ENCODE results near the gene OR13J1.

Gene OR13J1

DNA sequence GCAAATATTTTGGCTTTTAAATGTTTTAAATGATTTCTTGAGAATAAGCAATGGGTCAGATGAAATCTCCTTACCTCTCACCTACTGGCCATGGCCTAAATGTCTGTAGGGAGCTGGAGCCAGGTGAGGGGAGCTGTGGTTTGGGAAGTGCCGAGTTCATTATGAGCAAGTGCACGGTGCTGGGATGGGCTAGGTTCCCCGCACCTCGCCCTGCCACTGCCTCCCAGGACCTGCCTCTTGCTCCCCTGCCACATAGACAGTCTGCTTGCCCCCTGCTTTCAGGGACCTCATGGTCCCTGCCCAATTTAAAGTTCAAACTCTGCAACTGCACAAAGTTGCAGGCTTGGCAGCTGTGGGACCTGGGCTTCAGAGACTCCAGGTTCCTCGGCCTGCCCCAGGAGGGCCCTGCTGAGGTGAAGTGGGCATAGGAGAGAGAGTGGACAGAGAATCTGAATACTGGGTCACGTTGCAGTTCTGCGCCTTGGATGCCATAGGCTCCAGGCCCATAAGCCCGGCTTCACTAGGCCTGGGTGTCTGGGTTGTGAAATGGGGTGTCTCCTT, 5.4 kb downstream of the OR13J1 start:
- intact Hi-C loops (cut with DNase I), result no loop called here
- peak in 2 of 42 donors; percentile 7 to 26 for DNase-seq

DNA sequence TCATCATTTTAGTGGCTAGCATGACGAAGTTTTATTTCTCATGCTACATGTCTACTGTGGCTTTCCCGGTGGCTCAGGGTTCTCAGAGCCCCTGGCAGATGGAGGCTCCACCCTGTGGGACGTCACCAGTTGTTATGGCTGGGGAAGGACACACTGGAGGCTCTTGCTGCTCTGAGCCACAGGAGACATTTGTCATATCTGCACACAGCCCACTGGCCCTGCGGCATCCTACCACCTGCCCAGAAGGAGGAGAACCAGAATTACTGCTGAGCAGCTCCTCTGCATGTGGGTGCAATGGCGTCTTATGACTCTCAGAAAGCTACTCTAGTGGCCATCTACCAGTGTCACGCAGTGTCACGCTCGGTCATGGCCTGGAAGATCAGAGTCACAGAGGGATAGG, 6.6 kb downstream of the OR13J1 start:
- intact Hi-C loops (cut with DNase I), result no loop called here
- peak in 6 of 42 donors; percentile 4 to 32 (median 19) for DNase-seq

DNA sequence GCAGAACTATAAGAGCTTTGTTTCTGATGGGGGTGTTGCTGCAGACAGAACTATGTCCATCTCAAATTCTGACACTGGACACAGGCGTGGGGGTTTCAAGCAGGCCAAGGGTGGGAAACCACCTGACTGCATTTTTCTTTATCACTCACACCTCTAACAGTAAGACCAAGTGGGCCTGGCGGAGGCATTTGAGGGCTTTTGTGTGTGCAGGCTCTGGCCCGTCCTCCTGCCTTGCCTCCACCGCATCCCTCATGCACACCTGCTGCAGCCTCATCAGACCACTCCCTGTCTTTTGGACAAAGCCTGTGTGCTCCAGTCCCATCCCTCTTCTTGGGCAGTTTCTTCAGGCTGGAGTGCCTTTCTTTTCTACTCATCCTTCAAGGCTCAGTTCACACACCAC, 7.9 kb downstream of the OR13J1 start:
- DNase-seq, result peak in 5 of 42 donors; percentile 3 to 31 (median 12)
- intact Hi-C loops (cut with DNase I), result no loop called here

DNA sequence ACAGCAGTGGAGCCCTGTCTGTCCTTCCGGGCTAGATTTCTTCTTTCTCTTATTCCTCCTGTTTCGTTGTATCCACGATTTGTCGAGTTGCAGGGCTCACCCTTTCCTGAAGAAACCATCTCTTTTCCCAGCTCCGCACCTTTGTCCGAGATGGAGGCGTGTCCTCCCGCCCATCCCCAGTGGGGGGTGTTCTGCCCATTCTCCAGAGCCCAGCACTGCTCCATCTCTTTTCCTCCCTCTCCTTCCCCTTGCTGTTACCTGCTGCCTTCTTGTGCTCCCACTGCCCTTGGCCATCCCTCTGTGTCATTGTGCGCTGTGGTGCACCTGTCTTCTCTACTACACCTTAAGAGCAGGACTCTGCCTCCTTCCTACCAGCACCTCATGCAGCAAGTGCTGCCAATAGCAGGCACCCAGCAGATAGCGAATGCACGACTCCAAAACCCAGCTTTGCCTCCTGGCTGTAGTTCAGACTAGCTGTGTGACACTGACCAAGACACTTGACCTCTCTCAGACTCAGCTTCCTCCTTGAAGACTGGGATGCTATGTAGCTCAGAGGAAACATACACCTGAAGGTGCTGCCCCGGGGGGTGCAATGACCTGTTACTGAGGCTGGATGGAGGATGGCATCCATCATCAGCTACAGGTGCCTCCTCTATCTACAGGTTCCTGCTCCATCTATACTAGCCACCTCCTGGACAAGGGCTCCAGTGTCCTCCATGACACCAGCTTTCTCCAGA, 8.9 kb downstream of the OR13J1 start:
- intact Hi-C loops (cut with DNase I), result no loop called here
- peak in 5 of 42 donors; percentile 4 to 33 (median 15) for DNase-seq

DNA sequence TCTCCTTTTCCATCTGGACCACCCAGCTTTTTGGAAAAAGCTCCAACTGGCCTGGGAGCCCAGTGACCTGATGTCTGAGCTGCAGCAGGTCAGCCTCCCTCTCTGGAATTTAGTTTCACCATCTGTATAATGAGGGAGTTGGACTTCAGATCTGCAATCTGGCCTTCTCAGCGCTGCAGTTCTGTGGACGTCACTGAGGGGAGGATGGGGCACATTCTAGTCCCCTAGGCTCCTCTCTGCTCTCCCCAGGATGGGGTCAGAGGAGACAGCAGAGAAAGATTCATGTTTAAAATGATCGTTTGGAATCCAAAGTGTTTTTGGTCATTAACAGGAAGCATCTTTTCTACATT, 10.2 kb downstream of the OR13J1 start:
- peak in 4 of 42 donors; percentile 3 to 16 (median 10) for DNase-seq
- intact Hi-C loops (cut with DNase I), result no loop called here

DNA sequence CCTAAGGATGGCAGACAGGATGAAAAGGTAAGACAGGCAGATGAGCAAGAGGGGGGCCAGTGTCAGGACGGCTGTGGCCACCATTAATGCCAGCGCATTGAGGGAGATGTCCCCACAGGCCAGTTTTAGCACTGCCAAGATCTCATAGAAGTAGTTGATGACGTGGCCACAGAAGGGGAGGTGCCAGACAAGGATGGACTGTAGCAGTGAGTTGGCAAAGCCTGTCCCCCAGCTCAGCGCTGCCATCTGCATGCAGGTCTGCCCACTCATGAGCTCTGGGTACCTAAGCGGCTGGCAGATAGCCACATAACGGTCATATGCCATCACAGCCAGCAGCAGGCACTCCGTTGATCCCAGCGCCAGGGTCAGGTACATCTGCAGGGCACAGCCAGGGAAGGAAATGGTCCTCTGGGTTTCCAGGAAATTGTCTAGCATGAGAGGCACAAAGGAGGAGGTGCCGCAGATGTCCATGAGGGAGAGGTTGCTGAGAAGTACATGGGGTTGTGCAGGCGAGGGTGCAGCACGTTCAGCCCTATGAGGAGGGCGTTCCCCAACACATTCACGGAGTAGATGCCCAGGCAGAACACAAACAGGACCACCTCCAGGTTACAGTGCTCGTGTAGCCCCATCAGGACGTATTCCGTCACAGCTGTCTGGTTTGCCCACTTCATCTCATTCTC, 10.8 kb downstream of the OR13J1 start:
- intact Hi-C loops (cut with DNase I), result no loop called here
- DNase-seq, result peak in 7 of 42 donors; percentile 8 to 41 (median 17)

DNA sequence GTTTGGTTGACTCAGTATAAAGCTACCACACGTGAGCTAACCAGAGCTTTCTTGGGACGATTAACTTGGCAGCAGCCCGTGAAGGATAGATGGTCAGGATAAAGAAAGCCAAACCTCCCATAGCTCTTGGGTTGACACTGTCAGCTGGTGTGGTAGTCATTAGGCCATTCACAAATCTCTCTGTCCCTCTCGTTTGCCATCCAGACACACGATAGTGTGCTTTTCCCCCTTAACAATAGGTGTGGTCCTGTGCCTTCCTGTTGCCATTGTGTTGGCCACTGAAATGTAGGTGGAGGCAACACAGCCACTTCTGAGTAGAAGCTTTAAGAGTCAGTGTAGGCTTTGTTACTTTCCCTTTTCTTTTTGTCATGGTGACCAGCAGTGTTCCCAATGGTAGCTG, 11.7 kb downstream of the OR13J1 start:
- intact Hi-C loops (cut with DNase I), result no loop called here
- peak in 1 of 42 donors; percentile 4 for DNase-seq

DNA sequence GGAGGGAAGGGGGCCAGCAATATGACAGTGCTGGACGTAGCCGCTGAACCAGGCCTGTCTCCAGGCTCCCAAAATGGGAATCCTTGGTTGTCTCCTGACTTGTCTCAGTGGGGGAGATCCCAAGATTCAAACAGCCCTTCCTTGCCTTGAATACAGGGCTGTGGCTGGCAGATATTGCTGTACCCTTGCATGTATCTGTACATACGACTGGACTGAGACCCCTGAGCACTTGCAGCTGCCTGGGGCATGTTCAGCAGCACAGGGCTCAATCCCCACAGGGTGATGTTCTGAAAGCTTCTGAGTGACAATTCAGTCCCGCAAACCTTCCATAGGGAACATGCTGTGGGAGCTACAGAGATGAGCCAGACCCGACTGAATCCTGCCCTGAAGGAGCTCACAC, 13.3 kb downstream of the OR13J1 start:
- intact Hi-C loops (cut with DNase I), result no loop called here
- peak in 6 of 42 donors; percentile 2 to 26 (median 12) for DNase-seq

DNA sequence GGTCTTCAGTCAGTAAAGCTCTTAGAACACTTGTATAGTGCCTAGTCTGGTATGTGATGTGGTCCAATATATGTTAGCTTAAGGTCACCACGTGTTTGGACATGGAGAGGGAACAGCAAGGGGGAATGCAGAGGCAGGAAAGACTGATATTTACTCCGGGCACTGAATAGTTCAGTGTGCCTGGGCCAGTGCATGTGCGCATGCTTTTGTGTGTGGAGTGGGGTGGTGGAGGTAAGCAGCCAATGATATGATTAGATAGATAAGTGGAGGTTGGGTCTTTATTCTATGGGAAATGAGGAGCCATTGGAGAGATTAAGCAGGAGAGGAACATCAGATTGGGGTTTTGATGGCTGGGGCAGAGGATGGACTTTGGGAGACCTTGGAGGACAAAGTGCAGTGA, 14.0 kb downstream of the OR13J1 start:
- peak in 4 of 42 donors; percentile 5 to 22 (median 10) for DNase-seq
- intact Hi-C loops (cut with DNase I), result no loop called here

DNA sequence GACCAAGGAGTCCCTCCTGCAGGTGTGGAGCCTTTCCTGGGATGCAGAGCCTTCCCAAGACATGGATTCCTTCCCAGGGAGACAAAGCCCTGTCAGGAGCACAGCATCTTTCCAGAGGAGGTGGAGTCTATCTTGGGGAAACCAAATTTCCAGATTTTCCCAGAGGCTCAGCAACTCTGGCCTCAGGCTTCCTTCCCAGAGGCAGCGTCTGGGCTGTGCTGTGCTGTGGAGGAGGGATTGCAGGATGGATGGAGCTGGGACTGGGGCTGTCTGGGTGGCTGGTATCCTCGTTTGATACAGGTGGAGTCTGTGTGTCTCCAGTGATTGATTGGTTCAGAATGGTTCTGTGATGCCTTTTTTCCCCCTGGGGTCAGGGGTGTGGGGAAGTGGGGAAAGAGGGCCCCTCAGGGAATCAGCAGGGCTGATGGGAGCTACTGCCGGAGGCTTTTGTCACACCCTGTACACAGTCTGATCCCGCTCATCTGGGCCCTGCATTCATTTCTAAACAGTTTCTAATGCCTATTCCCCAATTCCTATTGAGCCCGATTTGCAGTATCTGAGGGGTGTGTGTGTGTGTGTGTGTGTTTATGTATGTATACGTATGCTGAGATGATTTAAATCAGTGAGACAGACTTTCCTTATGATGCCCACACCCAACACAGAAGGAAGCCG, 16.0 kb downstream of the OR13J1 start:
- intact Hi-C loops (cut with DNase I), result no loop called here
- peak in 5 of 42 donors; percentile 1 to 13 (median 6) for DNase-seq

DNA sequence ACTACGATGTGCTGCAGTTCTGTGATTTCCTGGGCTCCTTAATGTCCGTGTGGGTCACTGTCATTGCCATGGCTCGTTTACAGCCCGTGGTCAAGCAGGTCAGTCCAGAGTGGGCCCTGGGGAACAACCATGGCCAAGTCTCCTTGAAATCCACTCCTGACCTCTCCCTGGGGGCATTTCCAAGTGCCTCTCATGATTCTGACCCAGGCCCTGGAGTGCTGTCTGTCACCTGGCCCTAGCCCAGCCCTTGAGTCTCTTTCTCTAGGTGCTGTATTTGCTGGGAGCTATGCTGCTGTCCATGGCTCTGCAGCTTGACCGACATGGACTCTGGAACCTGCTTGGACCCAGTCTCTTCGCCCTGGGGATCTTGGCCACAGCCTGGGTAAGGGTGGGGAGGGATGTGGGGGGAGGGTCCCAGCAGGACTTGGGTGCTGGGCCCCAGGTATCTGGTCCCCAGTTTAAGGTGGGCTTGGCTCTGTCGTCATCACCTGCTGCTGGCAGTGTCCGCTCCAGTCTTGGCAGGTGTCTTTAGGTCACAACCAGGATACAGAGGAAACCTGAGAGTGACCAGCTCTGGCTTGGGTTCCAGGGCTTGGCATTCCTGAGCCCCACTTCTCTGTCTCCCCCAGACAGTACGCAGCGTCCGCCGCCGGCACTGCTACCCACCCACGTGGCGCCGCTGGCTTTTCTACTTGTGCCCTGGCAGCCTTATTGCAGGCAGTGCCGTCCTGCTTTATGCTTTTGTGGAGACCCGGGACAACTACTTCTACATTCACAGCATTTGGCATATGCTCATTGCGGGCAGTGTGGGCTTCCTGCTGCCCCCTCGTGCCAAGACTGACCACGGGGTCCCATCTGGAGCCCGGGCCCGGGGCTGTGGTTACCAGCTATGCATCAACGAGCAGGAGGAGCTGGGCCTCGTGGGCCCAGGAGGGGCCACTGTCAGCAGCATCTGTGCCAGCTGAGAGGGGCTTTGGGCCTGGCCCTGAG, 17.0 kb downstream of the OR13J1 start:
- intact Hi-C loops (cut with DNase I), result no loop called here
- peak in 6 of 42 donors; percentile 6 to 31 (median 14) for DNase-seq

DNA sequence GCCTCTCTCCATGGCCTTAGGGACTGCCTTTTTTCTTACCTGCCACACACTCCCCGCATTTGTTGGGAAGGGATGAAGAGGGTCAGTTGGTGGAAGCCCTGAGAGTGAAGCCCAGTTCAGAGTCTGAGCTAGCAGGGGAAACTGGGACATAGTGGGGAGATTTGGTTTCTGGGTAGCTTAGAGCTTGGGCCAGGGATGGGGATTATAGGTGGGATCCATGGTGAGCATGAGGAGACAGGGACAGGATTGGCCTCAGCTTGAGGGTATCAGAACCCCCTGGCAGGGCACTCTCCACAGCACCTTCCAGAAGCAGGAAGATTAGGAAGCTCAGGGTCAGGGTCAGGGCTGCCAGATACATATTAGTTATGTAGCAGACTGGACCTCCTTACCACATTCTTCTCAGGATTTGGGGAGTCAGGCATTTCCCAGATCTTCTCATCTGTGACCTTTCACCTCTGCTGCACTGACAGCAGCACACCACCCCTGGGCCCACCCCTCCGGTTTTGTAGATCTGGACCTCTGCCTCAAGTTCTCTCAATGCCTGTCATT, 17.9 kb downstream of the OR13J1 start:
- DNase-seq, result peak in 2 of 42 donors; percentile 3 to 21
- intact Hi-C loops (cut with DNase I), result no loop called here

DNA sequence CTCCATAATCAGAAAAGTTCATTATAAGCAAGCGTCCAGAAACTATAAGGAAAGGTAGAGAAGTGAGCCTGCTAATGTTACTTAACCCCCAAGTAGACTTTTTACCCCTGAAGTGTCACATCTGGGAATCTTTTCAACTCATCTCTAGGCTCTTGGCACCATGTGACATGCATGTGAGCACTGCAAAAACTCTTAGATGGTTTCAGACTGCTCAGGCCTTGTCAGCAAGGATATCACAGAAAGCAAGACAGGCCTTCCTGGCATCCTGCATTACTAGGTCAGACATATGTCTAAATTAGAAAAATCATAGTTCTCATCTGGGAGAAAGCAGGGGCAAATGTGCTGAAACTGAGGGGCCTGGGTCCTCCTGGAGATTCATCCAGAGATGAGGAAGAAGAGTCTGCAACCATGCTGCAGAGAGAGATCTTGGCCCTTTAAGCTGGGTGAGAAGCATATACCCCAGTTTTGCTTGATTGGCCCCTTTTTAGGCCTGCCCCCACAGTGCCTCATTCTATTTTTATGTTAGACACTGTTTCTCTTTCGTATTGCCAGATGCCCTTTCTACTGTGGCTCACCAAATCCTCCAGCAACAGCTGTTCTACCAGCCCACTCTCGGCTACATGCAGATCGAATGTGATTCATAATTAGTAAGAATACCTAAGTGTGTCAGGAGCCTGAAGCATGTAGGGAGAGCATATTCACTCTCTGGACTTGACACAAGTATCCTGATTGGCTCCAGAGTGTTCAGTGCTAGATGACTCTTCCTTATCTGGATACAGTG, 22.2 kb downstream of the OR13J1 start:
- DNase-seq, result peak in 34 of 42 donors; percentile 16 to 89 (median 58)
- intact Hi-C loops (cut with DNase I), result no loop called here

DNA sequence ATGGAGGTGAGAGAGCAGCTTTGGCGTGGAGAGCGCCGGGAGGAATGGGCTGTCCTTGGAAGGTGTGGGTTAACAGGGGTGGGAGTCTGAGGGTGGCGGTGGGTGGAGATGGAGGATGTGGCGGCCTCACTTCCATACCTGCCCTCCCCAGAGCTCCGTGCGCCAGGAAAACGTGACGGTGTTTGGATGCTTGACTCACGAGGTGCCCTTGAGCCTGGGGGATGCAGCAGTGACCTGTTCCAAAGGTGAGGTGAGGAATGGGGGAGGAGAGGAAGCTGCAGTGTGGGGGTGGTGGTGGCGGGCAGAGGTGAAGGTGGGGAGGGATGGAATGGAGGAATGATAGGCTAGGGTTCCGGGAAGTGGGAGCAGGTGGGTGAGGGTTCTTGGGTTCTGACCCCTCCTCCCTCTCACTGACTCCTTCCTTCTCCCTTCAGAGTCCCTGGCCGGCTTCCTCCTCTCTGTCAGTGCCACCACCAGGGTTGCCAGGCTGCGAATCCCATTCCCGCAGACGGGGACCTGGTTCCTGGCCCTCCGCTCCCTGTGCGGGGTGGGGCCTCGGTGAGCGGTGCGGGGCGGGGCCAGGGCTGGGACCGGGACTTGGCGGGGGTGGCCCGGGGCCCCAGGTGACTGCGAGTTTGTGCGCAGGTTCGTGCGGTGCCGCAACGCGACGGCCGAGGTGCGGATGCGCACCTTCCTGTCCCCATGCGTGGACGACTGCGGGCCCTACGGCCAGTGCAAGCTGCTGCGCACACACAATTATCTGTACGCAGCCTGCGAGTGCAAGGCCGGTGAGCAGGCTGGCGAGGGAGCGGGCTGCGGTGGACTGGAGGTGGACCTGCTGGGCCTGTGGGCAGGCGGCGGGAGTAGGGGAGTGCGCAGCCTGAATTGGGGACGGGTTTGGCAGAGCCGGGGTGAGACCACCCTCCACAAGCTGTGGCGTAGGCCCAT, 24.1 kb downstream of the OR13J1 start:
- DNase-seq, result peak in 12 of 42 donors; percentile 19 to 45 (median 34)
- intact Hi-C loops (cut with DNase I), result no loop called here

DNA sequence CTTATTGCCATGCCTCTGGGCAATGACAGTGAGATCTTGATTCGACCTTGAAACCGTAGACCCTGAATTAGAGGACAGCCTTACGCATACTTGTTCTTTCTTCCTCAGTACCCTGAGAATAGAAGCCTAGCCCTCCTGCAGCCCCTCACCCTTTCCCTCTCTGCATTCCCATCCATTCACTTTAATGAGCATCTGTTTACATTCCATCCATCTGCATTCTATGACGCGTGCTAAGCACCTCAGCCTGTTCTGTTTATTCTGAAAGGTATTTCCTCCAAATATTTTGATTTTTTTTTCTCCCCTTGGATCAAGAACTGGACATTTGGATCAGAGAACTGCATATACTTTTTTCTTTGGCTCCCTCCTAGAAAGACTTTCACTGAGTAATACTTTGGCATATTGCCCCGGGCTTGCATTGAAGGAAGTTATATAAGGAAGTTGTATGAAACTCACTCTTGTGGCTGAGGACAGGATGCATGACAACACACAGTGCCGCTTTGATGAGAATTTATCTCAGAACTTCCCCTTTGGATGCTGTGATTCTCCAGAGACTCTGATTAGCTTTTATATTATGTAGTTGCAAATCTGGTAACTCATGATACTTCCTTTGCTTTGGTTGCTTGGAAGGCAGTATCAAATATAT, 25.5 kb downstream of the OR13J1 start:
- intact Hi-C loops (cut with DNase I), result no loop called here
- DNase-seq, result peak in 7 of 42 donors; percentile 21 to 55 (median 34)

DNA sequence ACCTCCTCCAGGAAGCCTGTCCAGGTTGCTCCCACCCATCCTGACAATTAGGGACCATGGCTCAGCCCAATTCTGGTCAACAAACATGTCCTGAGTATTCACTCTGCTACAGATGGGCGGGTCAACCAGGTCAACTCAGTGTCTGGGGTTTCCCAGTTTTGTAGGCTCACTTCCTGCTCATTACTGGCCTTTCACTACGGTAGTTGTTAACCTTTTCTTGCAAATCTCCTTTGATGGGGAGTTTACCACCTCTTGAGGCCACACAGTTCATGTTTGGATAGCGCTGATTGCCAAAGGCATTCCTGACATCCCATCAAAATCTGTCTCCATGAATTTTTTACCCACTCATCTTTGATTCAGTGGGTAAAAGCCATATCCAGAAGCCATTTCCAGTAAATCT, 27.4 kb downstream of the OR13J1 start:
- no peak for DNase-seq
- intact Hi-C loops (cut with DNase I), result no loop called here

Data from head of caudate nucleus (tissue), 42 donors.